H9 (cell line): Measurements from ENCODE around the gene ZNF8. TPM values are rescaled to one million over a fixed set of nuclear protein-coding genes. Genes with fewer than 3 reads are reported as not detected.

Experiments
- DNase-seq: peaks from one replicate; pipeline ENCODE4 v3.0.0-alpha.2; 2017
- H2AFZ ChIP-seq: one replicate; pipeline ENCODE4 v1.6.1; 2013; ENCODE audit warnings: mild to moderate bottlenecking, low read length, control low read depth, moderate library complexity
- H2AK5ac ChIP-seq: 2 replicates; pipeline ENCODE4 v1.6.1; 2013; ENCODE audit warnings: low read length, control low read depth, mixed read lengths; ENCODE audit not compliant: insufficient read length
- H2BK120ac ChIP-seq: one replicate; pipeline ENCODE4 v1.6.1; 2013; ENCODE audit warnings: low read depth, mild to moderate bottlenecking, low read length, control low read depth, inconsistent platforms; ENCODE audit not compliant: poor library complexity, severe bottlenecking
- H2BK12ac ChIP-seq: 2 replicates; pipeline ENCODE4 v1.6.1; 2013; ENCODE audit warnings: low read length, control low read depth, mixed read lengths, low read depth; ENCODE audit not compliant: insufficient read length
- H2BK15ac ChIP-seq: 2 replicates; pipeline ENCODE4 v1.6.1; 2013; ENCODE audit warnings: low read depth, low read length, control low read depth
- H2BK20ac ChIP-seq: one replicate; pipeline ENCODE4 v1.6.1; 2013; ENCODE audit warnings: low read depth, mild to moderate bottlenecking, low read length, control low read depth, inconsistent platforms; ENCODE audit not compliant: poor library complexity, severe bottlenecking
- H2BK5ac ChIP-seq: 2 replicates; pipeline ENCODE4 v1.6.1; 2013; ENCODE audit warnings: low read length, control low read depth, mixed read lengths; ENCODE audit not compliant: insufficient read length
- H3K14ac ChIP-seq: 2 replicates; pipeline ENCODE4 v1.6.1; 2013; ENCODE audit warnings: low read length, control low read depth; ENCODE audit not compliant: insufficient read depth
- H3K18ac ChIP-seq: 2 replicates; pipeline ENCODE4 v1.6.1; 2013; ENCODE audit warnings: low read depth, mild to moderate bottlenecking, mixed read lengths, low read length, control low read depth; ENCODE audit not compliant: insufficient read length
- H3K23ac ChIP-seq: 2 replicates; pipeline ENCODE4 v1.6.1; 2013; ENCODE audit warnings: low read length, control low read depth, mixed read lengths, low read depth; ENCODE audit not compliant: insufficient read length
- H3K23me2 ChIP-seq: 2 replicates; pipeline ENCODE4 v1.6.1; 2013; ENCODE audit warnings: low read depth, mild to moderate bottlenecking, mixed read lengths, low read length, control low read depth; ENCODE audit not compliant: insufficient read length, poor library complexity, severe bottlenecking
- H3K27ac ChIP-seq: 2 replicates; pipeline ENCODE4 v1.5.1; 2013; ENCODE audit warnings: low read length, control low read depth, mixed read lengths, low read depth; ENCODE audit not compliant: insufficient read length
- H3K27me3 ChIP-seq: 2 replicates; pipeline ENCODE4 v1.6.1; 2013; ENCODE audit warnings: low read length, control low read depth, inconsistent platforms; ENCODE audit not compliant: insufficient read depth
- H3K4ac ChIP-seq: 2 replicates; pipeline ENCODE4 v1.6.1; 2013; ENCODE audit warnings: low read depth, mild to moderate bottlenecking, control low read depth, inconsistent platforms, low read length, moderate library complexity
- H3K4me1 ChIP-seq: 2 replicates; pipeline ENCODE4 v1.6.1; 2013; ENCODE audit warnings: low read length, control low read depth, inconsistent platforms; ENCODE audit not compliant: insufficient read depth
- H3K4me2 ChIP-seq: 2 replicates; pipeline ENCODE4 v1.6.1; 2013; ENCODE audit warnings: low read length, control low read depth, mixed read lengths; ENCODE audit not compliant: insufficient read length, insufficient read depth
- H3K56ac ChIP-seq: 2 replicates; pipeline ENCODE4 v1.6.1; 2013; ENCODE audit warnings: low read depth, mild to moderate bottlenecking, mixed read lengths, low read length, control low read depth; ENCODE audit not compliant: insufficient read length
- H3K79me1 ChIP-seq: 2 replicates; pipeline ENCODE4 v1.6.1; 2013; ENCODE audit warnings: low read depth, mild to moderate bottlenecking, moderate library complexity, low read length, control low read depth, inconsistent platforms; ENCODE audit not compliant: insufficient read depth, poor library complexity, severe bottlenecking
- H3K79me2 ChIP-seq: 2 replicates; pipeline ENCODE4 v1.6.1; 2013; ENCODE audit warnings: low read length, control low read depth, inconsistent platforms; ENCODE audit not compliant: insufficient read depth
- H3K9ac ChIP-seq: 2 replicates; pipeline ENCODE4 v1.6.1; 2013; ENCODE audit warnings: low read length, control low read depth, mixed read lengths; ENCODE audit not compliant: insufficient read length; ENCODE audit errors: extremely low read depth
- H3K9me3 ChIP-seq: one replicate; pipeline ENCODE4 v1.6.1; 2013; ENCODE audit warnings: low read depth, low read length, inconsistent platforms; ENCODE audit not compliant: control insufficient read depth
- H3T11ph ChIP-seq: one replicate; pipeline ENCODE4 v1.6.1; 2013; ENCODE audit warnings: mild to moderate bottlenecking, low read length, control low read depth, inconsistent platforms
- H4K20me1 ChIP-seq: one replicate; pipeline ENCODE4 v1.6.1; 2013; ENCODE audit not compliant: control insufficient read depth, insufficient read length, insufficient read depth
- H4K5ac ChIP-seq: 2 replicates; pipeline ENCODE4 v1.6.1; 2013; ENCODE audit warnings: low read depth, mild to moderate bottlenecking, mixed read lengths, low read length, control low read depth; ENCODE audit not compliant: insufficient read length
- H4K8ac ChIP-seq: replicated peaks from 2 replicates; pipeline ENCODE4 v1.6.1; 2013; ENCODE audit warnings: low read length, control low read depth, mixed read lengths, low read depth; ENCODE audit not compliant: insufficient read length
- H4K91ac ChIP-seq: 2 replicates; pipeline ENCODE4 v1.6.1; 2013; ENCODE audit warnings: low read depth, mild to moderate bottlenecking, moderate library complexity, mixed read lengths, low read length, control low read depth; ENCODE audit not compliant: insufficient read length
- H3K27ac Mint-ChIP-seq, 3 experiments: 2 replicates in 2 of 3; 3 replicates in 1 of 3; pipeline ENCODE4 v1.8.0; 2020 to 2021; ENCODE audit warnings: mixed read lengths in 3 of 3, mild to moderate bottlenecking in 1 of 3, moderate library complexity in 1 of 3
- H3K27me3 Mint-ChIP-seq: 2 replicates; pipeline ENCODE4 v1.8.0; 2021; ENCODE audit warnings: low read depth, mild to moderate bottlenecking, moderate library complexity, mixed read lengths
- H3K36me3 Mint-ChIP-seq, 3 experiments: 2 replicates in 2 of 3; 3 replicates in 1 of 3; pipeline ENCODE4 v1.8.0; 2020 to 2021; ENCODE audit warnings: low read depth in 3 of 3, mixed read lengths in 3 of 3; ENCODE audit not compliant: insufficient read depth in 1 of 3
- H3K4me1 Mint-ChIP-seq, 2 experiments: 2 replicates each; pipeline ENCODE4 v1.8.0; 2020; ENCODE audit warnings: mixed read lengths in 2 of 2
- H3K4me3 Mint-ChIP-seq, 2 experiments: 2 replicates in 1 of 2; 3 replicates in 1 of 2; pipeline ENCODE4 v1.8.0; 2020 to 2021; ENCODE audit warnings: mild to moderate bottlenecking in 2 of 2, mixed read lengths in 2 of 2, moderate library complexity in 1 of 2
- H3K9me3 Mint-ChIP-seq, 2 experiments: 2 replicates in 1 of 2; 3 replicates in 1 of 2; pipeline ENCODE4 v1.8.0; 2020; ENCODE audit warnings: mild to moderate bottlenecking in 2 of 2, mixed read lengths in 2 of 2, moderate library complexity in 1 of 2
- WGBS: extraction: QIAGEN DNeasy Blood & Tissue Kit; methylation state at CpG from one replicate; pipeline ENCODE4 v1.1.7; 2013; ENCODE audit warnings: missing lambda C conversion rate, low lambda C conversion rate, mixed read lengths; ENCODE audit not compliant: insufficient read length; ENCODE audit errors: extremely low coverage; 5-methylcytosine and 5-hydroxymethylcytosine counted together
- total RNA-seq: library from RNA; stranded (reverse); gene quantifications from 2 replicates; pipeline ENCODE4 v1.2.1, GENCODE V29; 2021
- TF ChIP-seq, protein P1 (sequence below): fragments of 200-600 bp; sonication (generic); conservative IDR thresholded peaks from 3 replicates; pipeline ENCODE4 v1.8.0; 2021; ENCODE audit warnings: antibody characterized with exemption, mild to moderate bottlenecking

The ZNF8 gene
- total RNA-seq, 1 experiment from 2014 or later = 17.3 TPM

DNA sequence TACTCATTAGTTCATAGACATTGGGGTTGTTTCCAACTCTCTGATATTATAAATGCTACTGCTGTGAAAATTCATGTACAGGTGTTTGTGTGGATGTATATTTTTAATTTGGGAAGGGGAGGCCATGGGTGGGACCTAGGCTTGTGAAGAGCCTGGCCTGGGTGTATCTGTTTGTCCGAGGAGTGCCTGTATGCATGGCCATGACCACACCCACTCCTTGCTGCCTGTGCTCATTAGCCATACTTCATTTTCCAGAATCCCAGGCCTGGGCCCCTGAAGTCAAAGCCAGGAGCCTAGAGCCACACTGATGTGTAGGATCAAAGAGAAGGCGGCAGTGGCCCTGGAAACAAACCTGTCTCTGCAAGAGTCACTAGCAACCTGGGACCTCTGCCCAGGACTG lies 36.8 kb downstream of the ZNF8 start:
- Histone ChIP-seq H4K91ac (no peak overlapping the region), H2BK15ac (no peak overlapping the region), H3K23me2 (no peaks in the 10 kb centered on the region), H3K14ac (no peak overlapping the region), H3K79me2 (no peaks in the 10 kb centered on the region), H3K4ac (no peak overlapping the region), H3K56ac (no peak overlapping the region), H2AFZ (no peak overlapping the region), H3K27ac (no peak overlapping the region), H2BK12ac (no peak overlapping the region), H3T11ph (no peak overlapping the region), H4K20me1 (no peaks in the 10 kb centered on the region), H2BK120ac (no peak overlapping the region), H3K9ac (no peak overlapping the region), H3K18ac (no peak overlapping the region), H3K79me1 (no peaks in the 10 kb centered on the region), H2BK5ac (no peak overlapping the region), H2BK20ac (no peak overlapping the region), H4K8ac (no peak overlapping the region), H3K27me3 (no peaks in the 10 kb centered on the region), H3K23ac (no peak overlapping the region), H3K9me3 (no peaks in the 10 kb centered on the region), H3K4me2 (no peak overlapping the region), H3K4me1 (no peaks in the 10 kb centered on the region), H2AK5ac (no peak overlapping the region), H4K5ac (no peak overlapping the region)
- TF ChIP-seq, protein P1, sequence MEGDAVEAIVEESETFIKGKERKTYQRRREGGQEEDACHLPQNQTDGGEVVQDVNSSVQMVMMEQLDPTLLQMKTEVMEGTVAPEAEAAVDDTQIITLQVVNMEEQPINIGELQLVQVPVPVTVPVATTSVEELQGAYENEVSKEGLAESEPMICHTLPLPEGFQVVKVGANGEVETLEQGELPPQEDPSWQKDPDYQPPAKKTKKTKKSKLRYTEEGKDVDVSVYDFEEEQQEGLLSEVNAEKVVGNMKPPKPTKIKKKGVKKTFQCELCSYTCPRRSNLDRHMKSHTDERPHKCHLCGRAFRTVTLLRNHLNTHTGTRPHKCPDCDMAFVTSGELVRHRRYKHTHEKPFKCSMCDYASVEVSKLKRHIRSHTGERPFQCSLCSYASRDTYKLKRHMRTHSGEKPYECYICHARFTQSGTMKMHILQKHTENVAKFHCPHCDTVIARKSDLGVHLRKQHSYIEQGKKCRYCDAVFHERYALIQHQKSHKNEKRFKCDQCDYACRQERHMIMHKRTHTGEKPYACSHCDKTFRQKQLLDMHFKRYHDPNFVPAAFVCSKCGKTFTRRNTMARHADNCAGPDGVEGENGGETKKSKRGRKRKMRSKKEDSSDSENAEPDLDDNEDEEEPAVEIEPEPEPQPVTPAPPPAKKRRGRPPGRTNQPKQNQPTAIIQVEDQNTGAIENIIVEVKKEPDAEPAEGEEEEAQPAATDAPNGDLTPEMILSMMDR = no peak
- Mint-ChIP-seq H3K27me3 (no peaks in the 10 kb centered on the region), H3K36me3 (peaks cover 30 to 46% (median 45%) of the 10 kb centered on the region in 3 experiments), H3K27ac (no peak overlapping the region), H3K4me3 (no peak overlapping the region), H3K9me3 (no peaks in the 10 kb centered on the region), H3K4me1 (no peaks in the 10 kb centered on the region)
- no peak for DNase-seq
- WGBS = no CpG with 5 or more reads among the region's 2 CpGs
